Epidermal melanocyte (primary cell): ENCODE data around the gene LGR4.
"Not testable (repeated sequence)": the region's sequence is repeated elsewhere in the genome, so short reads cannot be mapped to it uniquely, and the experiment has no call there.

Experiments used
- DNase-seq: peaks from one replicate; pipeline ENCODE4 v3.0.0; 2011; ENCODE audit warnings: low spot score; ENCODE audit not compliant: insufficient read length

The LGR4 gene

DNA sequence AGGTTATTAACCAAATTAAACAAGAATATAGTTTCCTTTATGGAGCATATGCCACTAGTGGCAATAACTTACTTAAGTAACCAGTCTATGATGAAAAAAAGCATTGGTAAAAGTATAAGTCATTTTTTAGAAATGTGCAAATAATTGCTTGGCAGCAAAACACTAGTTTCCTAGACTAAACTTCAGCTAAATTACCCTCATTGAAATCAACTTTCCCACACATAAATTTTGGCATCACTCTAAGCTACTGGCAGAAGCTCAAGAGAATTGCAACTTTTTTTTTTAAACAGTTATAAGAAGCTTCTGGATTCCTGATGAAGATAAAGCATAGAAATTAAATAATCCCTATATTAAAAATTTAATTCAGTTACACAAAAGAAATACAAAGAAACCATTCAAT, 122.1 kb downstream of the LGR4 start:
- no peak for DNase-seq

DNA sequence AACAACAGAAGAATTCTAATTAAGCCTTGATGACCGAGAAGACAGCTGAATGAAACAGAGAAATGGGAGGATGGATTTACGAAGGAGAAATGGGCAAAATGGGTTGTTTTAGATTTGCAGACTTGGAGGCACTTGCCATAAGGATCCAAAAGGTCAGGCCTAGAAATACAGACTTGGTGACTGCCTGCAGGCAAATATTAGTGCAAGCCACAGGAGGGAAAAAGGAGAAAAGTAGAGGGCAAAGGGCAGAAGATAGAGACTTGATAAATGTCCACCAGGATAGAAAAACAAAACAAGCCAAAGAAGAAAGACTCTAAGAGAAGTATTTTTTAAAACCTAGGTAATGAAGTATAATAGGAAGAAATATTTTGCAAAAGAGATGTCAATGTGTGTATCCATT, 122.7 kb downstream of the LGR4 start:
- DNase-seq = no peak

DNA sequence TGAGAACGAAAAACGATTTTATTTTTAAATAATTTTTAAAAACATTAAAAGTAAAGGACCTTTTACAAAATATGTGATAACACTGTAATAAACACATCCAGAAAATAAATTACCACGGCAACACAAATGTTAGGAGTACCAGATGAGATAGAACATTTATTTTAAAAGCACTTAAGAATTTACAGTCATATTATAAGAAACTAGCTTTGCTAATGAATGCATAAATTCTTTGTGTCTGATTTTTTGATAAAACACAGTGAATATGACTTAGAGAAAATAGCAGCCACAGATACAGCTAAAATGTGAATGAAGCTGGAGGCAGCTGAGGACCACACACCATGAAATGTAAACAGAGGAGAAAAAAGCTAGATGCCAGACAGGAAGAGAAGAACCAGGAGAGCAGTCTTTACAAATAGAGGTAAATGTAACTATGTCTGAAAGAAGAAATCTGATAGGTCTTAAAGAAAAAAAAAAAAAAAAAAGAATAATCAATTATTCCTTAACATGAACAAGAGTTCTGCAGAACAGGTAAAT, 124.2 kb downstream of the LGR4 start:
- DNase-seq = no peak

DNA sequence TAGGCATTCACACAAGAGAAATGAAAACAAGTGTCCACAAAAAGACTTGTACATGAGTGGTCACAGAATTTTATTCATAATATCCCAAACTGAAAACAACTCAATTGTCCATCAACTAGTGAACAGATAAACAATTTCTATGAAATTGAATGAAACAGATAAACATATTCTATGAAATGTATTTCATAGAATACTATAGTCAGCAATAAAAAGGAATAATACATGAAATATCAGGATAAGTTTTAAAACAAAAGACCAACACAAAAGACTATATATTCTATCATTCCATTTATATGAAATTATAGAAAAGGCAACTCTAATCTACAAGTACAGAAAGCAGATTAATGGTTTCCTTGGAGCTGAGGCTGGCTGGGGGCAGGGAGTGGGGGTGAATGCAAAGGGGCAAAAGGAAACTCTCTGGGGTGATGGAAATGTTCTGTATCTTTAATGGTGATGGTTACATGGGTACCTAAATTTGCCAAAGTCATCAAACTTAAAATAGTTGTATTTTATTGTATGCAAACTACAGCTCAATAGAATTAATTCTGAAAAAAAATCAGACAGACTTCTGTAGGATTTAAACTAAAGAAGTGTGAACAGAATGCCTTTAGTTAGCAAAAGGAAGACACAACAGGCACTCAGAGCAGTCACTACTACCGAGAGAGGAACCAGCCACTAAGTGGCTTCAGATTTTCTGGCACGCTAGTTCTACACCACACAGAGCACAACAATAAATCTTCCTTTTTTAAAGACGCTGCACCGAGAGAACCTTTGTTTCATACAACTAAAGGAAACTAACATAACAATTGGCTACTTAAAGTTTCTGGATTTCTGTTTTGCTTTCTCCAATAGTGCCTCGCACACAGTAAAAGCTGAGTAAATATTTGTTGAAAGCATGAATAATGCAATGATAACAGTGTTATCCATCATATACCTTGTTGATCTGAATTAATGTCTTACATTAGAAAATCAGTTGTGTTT, 124.9 kb downstream of the LGR4 start:
- no peak for DNase-seq

DNA sequence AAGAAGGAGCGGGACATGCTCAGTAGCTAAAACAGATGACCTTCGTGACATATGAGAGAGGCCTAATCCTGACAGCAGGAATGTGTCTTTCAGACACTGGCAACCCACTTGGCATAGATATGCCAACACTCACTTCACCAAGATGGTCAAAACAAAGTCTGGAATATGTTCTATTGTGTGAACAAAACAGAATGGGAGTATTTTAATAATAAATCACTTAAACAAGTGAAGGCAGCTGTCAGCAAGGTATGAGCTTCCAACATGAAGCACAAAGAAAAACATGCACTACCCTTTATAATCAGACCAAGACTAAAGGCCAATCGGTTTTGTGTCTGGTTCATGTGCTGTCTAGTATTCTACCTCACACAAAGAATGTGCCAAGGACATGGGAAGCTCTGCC, 132.6 kb downstream of the LGR4 start:
- DNase-seq = no peak

DNA sequence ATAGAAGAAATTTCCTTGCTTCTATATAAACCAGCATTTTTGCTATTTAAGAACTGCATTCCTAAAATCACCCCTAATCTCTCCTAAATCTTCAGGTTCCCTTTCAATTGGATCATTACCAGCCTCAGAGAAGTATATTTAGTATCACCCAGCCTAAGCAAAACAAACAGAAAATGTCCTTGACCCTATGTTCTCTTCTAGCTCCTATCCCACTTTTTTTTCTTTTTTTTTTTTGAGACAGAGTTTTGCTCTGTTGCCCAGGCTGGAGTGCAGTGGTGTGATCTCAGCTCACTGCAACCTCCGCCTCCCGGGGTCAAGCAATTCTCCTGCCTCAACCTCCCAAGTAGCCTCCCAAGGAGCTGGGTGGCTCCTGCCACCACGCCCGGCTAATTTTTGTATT, 137.8 kb downstream of the LGR4 start:
- not testable (repeated sequence) for DNase-seq

DNA sequence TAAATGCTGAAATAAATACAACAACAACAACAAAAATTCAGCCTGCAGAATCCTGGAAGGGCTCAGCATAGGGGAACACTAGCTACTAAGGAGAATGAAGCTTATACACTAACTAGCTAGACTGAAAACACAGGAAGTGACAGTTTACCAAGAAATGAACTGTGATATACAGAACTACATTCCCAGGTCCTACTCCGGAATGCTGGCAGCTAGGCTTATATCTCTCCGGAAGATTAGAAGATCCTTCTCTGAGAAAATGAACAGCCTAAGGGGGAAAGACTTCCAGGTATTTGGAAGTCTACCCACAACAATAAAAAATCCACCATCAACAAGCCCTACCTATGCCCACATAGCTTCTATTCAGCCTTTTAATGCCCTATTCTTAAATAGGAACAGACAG, 140.6 kb downstream of the LGR4 start:
- DNase-seq = no peak

DNA sequence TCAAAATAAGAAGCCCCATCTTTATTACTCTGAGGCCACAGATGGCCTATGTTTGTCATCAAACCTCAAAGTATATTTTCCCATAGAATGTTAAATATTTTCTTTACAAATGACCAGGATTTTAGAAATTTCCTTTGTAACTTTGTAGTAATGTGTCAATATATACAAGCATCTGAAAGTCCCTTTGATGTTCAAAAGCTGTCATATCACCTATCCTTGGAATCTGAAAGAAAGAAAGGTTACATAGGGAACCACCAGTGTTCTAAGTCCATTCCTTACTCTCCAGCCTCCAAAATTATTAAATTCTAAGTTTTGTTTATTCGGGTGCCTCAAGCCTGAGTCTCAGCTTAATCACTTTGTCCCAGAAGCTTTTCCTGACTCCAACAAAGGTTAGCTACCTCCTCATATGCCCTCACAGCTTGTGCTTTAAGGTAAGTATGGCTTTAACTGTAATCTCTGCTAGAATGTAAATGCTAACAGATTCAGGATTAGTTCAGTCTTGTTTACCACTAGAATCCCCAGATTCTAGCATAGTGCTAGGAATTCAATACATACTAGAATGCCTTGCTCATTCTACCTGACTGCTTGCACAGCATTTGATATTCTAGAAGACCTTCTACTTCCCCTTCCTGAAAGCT, 141.8 kb downstream of the LGR4 start:
- DNase-seq = no peak

DNA sequence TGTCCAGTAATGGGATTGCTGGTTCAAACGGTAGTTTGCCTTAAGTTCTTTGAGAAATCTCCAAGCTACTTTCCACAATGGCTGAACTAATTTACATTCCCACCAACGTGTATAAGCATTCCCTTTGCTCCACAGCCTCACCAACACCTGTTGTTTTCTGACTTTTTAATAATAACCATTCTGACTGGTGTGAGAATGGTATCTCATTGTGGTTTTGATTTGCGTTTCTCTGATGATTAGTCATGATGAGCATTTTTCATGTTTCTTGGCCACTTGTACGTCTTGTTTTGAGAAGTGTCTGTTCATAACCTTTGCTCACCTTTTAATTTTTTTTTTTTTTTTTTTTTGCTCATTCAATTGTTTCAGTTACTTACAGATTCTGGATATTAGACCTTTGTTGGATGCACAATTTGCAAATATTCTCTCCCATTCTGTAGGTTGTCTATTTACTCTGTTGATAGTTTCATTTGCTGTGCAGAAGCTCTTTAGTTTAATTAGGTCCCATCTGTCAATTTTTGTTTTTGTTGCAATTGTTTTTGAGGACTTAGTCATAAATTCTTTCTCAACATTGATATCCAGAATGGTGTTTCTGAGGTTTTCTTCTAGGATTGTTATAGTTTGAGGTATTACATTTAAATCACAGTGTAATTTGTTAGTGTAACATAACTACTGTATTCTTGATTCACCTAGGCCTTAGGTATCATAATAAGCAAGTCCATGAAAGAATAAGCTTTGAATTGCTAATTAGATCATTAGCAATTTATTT, 142.5 kb downstream of the LGR4 start:
- DNase-seq = no peak

DNA sequence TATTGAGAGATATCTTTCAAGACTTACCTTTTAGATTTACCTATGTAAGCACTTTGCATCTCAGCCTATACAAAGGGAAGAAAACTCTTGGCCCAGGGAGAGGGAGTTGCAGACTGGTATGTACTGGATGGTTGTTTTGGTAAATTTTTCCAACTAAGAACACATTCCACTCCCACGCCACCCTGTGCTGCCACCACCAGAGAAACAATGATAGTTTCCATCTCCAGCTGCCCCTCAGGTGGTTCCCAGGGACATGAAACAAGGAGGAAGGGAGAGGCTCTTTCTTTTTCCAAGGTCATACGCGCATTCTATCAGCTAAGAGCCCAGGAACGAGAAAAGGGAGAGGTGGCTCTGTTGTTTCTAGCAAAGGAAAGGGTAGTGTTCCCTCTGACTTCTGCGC, 144.0 kb downstream of the LGR4 start:
- DNase-seq = no peak

DNA sequence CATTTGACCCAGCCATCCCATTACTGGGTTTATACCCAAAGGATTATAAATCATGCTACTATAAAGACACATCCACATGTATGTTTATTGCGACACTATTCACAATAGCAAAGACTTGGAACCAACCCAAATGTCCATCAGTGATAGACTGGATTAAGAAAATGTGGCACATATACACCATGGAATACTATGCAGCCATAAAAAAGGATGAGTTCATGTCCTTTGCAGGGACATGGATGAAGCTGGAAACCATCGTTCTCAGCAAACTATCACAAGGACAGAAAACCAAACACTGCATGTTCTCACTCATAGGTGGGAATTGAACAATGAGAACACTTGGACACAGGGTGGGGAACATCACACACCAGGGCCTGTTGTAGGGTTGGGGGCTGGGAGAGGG, 145.5 kb downstream of the LGR4 start:
- DNase-seq = not testable (repeated sequence)

DNA sequence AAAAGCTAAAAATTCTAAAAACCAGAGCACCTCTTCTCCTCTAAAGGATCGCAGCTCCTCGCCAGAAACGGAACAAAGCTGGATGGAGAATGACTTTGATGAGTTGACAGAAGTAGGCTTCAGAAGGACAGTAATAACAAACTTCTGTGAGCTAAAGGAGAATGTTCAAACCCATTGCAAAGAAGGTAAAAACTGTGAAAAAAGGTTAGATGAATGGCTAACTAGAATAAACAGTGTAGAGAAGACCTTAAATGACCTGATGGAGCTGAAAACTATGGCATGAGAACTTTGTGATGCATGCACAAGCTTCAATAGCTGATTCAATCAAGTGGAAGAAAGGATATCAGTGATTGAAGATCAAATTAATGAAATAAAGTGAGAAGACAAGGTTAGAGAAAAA, 150.4 kb downstream of the LGR4 start:
- DNase-seq = not testable (repeated sequence)

DNA sequence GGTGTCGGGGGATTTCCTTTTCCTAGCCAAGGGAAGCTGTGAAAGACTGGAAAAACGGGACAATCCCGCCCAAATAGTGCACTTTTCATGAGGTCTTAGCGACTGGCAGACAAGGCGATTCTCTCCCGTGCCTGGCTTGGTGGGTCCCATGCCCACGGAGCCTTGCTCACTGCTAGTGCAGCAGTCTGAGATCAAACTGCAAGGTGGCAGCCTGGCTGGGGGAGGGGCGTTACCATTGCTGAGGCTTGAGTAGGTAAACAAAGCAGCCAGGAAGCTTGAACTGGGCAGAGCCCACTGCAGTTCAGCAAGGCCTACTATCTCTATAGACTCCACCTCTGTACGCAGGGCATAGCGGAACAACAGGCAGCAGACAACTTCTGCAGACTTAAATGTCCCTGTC, 151.2 kb downstream of the LGR4 start:
- DNase-seq = not testable (repeated sequence)

DNA sequence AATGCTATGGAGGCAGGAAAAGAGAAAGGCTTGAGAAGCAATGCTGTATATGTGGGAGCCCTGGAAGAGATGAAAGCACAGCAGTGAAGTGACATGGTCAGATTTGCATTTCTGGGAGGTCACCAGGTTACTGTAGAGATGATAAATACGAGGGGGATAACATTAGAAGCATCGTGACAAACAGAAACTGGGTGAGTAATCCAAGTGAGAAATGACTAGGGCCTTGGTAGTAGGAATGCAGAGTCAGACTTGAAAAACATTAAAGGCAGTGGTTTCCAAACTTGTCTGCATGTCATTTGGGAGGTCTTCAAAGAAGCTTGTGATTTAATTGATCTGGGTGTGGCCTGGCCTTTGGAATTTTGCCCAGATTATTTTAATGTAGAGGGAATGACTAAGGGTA, 153.5 kb downstream of the LGR4 start:
- no peak for DNase-seq

DNA sequence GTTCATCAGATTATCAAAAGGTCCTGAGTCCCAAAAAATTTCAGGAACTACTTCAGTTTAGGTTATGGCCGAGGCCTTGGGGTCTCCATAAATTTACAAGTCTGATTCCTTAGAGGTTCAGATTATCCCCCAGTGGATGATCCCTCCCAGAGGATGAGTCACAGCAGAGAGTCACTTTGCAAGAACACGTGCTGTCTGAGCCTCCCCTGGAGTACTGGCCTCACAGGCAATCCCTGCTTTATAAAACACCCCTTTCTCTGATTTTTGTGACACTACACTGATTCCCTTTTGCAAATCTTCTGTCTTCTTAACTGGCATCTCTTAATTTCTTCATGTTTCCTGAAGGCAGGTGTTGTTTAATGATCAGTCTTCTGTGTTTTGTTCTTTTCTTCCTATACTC, 154.8 kb downstream of the LGR4 start:
- DNase-seq = no peak
